HG03103 (cell line): ENCODE results near the gene CMIP.

Source experiments
- ATAC-seq: cut with Tn5 transposase; IDR thresholded peaks from one replicate; pipeline ENCODE4 v1.9.1; 2021; ENCODE audit warnings: low read depth; ENCODE audit not compliant: unreplicated experiment

Gene CMIP

DNA sequence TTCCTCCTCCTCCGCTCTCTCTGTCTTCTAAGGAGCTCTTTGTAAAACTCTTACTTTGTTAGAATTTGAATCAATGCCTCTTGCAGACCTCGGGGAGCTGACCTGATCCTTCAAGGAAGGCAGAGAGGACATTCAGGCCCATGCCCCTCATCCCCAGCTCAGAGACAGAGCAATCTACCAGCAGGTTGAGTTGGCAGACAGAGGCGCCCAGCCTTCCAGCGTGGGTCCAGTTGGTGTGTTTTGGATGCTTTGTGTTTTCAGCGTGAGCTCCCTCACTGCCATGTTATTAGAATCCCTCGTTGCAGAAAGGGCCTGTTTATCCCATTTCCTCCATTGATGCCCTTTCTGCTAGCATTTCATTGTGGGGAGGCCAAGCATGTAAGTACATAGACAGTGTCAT is 167.1 kb downstream of the CMIP start:
- no peak for ATAC-seq

- ATAC-seq = no peak
Observed at GRCh38 chr16:81612351-81613163, 167.9 kb downstream of the CMIP start.

DNA sequence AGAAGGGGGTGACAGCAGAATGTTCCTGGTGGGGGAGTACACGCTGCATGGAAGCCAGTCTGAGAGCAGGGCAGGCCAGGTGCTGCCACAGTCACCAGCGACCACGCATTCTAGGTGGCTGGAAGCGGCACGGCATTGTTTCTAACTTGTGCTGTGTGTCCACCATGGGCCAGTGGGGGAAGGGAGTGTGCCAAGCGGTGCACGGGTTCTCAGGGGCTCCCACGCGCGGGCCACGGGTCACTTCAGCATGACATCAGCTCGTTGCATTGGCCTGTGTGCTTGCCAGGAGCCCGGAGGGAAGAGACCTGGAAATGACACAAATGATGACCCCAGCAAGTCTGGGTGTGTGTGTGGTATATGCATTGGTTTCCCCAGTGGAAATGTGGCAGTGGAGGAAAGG is 169.6 kb downstream of the CMIP start:
- no peak for ATAC-seq

DNA sequence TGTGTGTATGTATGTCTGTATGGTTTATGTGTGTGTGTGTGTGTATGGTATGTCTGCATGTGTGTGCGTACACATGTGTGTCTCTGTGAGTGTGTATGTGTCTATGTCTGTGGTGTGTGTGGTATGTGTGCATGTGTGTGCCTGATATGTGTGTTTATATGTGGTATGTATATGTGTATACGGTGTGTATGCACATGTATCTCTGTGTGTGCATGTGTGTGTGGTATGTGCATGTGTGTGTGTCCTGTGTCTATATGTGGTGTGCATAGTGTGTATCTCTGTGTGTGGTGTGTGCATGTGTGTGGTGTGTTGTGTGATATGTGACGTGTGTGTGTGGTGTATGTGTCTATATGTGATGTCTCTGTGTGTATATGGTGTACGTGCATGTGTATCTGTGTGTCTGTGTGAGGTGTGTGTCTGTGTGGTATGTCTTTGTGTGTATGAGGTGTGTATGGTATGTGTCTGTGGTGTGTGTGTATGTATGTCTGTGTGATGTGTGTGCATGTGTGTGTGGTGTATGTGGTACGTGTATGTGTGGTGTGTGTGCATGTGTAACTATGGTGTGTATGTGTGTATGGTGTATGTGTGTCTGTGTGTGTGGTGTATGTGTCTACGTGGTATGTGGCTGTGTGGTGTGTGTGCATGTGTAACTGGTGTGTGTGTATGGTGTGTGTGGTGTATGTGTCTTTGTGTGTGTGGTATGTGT is 170.2 kb downstream of the CMIP start:
- no peak for ATAC-seq

DNA sequence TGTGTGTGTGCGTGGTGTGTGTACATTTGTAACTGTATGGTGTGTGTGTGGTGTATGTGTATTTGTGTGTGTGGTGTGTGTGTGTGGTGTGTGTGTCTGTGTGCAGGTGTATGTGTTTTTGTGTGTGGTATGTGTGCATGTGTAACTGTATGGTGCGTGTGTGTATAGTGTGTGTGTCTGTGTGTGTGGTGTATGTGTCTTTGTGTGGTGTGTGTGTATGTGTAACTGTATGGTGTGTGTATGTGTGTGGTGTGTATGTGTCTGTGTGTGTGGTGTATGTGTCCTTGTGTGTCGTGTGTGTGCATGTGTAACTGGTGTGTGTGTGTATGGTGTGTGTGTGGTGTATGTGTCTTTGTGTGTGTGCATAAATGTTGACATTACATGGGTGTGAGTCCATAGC is 170.8 kb downstream of the CMIP start:
- no peak for ATAC-seq

DNA sequence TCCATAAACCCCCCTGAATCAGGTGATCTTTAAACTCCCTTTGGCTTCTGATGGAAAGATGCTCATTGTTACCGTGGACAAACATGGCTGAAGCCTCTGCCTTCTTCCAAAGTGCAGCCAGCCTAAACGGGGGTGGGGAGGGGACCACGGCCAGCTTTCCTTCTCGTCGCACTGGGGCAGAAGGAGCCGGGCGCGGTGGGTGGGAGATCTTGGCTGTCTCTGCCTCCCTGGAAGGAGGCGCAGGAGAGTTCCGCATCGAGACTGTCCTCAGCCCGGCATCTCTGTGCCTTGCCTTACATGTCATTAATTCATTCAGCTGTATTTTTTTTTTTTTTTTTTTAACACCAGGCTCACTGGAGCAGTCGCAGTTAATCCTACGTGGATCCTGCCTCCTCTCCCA is 171.2 kb downstream of the CMIP start:
- ATAC-seq = no peak

DNA sequence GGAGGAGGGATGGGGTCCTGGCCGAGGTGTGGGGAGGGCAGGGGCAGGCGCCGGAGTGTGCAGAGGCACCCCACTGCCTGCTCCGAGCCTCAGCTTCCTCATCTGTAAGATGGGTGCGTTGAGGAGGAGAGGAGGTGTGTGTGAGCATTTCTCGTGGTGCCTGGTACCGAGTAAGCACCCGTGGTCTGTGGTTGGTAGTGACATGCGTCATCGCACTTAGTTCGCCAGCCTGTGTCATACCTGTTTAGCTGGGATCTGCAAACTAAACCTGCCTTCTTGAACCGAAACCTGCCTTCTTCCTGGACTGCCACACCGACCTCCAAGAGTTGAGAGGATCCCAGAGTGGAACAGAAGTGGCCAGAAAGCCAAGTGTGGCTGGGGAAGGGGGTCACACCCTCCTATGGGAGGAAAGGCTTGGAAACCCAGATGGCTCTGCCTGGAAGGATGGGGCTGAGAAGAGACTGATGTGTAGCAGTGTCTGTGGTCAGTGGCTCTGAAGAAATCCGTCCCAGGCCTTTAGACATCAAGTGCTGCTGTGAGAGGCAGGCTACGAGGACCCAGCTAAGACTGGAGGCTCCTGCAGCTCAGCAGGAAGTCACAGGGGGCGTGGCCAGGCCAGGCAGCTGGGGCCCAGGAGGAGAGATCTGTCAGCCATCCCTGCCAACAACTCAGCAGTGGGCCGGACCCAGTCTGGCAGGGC is 171.9 kb downstream of the CMIP start:
- peak; percentile 83 for ATAC-seq

DNA sequence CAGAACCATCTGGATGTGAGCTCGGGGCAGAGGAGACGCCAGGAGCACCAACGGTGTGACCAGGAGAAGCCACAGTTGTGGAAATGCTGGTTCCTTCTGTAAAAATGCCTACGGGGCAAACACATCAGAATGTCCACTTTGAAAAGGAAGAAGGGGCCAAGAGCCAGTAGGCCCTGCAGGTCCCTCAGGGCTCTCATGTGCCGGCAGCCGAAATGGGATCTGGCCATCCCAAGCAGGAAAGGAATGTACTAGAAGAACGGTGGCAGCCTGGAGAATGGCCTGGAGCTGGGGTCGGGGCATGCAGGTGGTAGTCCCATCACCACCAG is 172.4 kb downstream of the CMIP start:
- no peak for ATAC-seq

DNA sequence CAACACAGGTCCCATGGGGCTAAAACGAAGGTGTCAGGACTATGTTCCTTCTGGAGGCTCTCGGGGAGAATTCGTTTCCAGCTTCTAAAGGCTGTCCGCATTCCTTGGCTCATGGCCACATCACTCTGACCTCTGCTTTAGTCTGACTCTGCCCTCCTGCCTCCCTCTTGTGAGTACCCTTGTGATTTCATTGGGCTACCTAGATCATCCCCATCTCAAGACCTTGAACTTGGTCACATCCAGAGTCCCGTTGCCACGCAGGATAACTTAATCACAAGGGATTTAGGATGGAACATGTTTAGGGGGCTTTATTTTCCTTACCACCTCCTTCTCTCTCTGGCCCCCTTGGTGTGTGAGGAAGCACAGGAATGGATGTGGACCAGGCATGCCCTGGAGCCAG is 173.6 kb downstream of the CMIP start:
- no peak for ATAC-seq

DNA sequence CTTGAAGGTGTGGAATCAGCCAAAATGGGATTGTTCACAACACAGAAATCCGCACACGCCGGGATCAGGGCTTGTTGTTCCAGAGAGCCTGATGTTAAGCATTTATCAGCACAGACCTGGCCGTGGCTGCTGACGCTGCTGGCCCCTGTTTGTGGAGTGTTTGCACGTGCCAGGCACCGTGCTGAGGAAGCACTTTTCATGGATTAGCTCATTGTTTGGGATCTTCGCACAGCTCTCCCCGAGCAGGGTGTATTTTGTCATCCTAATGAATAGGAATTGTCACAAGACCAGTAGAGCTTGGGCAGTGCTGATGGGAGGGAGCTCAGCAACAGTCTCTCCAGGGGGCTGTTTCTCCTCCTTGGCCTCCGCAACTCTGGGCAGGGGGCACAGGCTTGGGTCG is 174.1 kb downstream of the CMIP start:
- ATAC-seq = no peak

- no peak for ATAC-seq
Observed at GRCh38 chr16:81620029-81620428, 175.4 kb downstream of the CMIP start.

DNA sequence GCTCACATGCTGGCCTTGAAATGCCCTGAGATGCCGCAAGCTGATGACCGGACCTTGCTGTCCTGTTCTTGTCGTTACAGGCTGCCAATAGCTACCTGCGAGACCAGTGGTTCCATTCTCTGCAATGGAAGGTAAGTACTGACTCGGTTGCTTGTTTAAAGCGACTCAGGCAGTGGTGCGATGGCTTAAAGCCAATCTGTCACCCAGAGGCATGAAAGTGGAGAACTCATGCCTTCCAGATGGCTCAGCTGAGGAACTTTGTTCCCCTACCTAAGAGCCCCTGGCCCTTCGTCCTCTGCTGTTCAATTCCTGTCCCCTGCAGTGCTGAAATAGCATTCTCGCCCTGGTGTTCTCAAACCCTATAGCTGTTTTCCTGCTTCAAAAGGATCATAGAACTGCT is 176.2 kb downstream of the CMIP start:
- no peak for ATAC-seq

DNA sequence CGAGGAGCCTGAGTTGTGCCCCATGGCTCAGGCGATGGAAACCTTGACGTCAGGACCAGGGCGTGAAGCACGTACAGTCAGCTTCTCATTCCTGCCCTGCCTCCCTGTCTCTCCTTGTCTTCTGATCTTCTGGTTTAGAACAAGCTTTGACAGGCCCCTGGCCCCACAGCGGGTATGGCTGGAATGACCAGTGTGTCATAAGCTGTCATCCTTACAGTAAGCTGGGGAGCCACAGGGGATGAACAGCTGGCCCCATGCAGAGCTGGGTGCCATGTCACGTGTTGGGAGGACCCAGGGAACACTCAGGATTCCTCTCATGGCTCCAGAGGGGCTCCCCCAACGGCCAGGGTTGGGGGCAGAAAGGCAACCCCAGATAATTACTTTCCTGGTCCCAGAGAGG is 176.9 kb downstream of the CMIP start:
- no peak for ATAC-seq

GRCh38 chr16:81623365-81624102 is 178.9 kb downstream of the CMIP start:
- ATAC-seq = no peak

- ATAC-seq = no peak
Observed at GRCh38 chr16:81624403-81624759, 179.8 kb downstream of the CMIP start.

DNA sequence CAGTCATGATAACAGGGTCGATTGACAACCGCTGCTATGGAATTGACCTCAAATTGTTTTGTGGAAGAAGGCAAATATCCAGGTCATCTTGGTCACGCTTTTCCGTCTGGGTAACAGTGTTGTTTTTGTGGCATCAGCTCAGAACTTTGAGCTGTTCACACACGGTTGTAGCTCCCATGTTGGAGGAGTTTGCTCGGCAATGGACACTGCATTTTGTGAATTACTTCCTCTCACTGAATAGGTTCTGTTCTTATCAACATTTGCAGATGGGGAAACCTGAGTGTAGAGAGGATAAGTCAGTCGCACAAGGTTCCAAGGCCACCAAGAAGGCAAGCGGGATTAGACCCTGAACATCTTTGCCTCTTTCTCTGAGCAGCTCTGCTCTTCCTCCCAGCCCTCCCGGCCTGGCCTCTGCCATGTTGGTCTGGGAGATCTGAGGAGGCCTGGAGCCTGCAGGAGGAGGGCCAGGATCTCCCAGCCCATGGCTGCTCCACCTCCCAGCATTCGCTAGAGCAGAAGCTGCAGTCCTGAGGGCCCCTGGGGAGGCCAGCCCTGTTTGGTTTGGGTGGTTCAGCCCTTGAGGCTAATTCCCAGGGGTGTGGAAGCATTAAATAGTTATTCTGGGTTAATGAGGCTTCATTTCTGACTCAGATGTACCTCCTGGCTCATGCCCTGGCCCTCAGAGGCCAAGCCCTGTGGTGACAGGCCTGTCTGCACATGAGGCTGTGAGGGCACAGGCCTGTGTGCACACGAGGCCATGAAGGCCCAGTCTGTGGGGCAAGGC is 180.3 kb downstream of the CMIP start:
- no peak for ATAC-seq

GRCh38 chr16:81625544-81626153 is 181.0 kb downstream of the CMIP start:
- ATAC-seq = no peak

DNA sequence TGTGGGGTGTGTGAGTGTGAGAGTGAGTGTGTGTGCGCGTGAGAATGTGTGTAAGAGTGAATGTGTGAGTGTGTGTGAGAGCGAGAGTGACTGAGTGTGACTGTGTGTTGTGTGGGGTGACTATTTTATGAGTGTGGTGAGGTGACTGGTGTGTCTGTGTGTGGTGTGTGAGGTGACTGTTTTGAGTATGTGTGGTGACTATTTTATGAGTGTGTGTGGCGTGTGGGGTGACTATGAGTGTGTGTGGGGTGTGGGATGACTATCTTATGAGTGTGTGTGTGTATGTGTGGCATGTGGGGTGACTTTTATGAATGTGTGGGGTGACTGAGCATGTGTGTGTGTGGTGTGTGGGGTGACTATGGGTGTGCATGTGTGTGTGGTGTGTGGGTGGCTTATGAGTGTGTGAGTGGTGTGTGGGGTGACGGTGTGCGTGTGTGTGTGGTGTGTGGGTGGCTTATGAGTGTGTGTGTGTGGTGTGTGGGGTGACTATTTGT is 181.6 kb downstream of the CMIP start:
- no peak for ATAC-seq

- no peak for ATAC-seq
Observed at GRCh38 chr16:81627024-81627423, 182.4 kb downstream of the CMIP start.

- ATAC-seq = no peak
Observed at GRCh38 chr16:81627729-81628244, 183.2 kb downstream of the CMIP start.
